ENCODE results near the gene RRAGD. TPM values are rescaled to one million over a fixed set of nuclear protein-coding genes. Genes with fewer than 3 reads are reported as not detected.

The RRAGD gene
- total and polyA plus RNA-seq, 4 donors: 3.2 to 17.8 (median 12.8) TPM

DNA sequence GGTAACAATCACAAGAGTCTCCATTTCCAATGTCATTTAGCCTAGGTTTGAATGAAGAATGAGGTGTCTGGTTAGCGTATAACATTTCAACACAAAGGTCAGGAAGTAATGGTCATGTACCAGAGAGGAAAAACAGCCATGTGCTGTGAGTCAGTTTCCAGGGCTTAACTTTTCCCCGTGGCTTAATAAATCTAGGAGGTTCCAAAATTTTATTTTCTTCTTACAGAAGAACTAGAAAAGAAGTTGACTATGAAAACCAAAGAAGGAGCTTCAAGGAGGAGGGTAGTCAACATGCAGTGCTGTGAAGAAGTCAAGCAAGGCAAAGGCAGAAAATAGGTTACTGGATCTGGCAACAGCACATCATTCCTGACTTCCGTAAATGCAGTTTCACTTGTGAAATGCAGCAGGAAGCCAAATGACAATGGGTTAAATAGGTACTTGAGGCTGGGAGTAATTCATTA, 88.5 kb downstream of the RRAGD start:
- WGBS, 2 donors: 57 to 58% methylated on average over 3 of the region's 3 CpGs
- H3K36me3 ChIP-seq (ENCODE audit: control insufficient read depth in 1 of 2, insufficient read depth in 2 of 2, low read length in 1 of 2): peaks cover 4 to 7% of the 10 kb centered on the region in 2 donors
- H3K9me3 ChIP-seq (ENCODE audit: control insufficient read depth, low read length): no peaks in the 10 kb centered on the region
- DNase-seq (no peak), ATAC-seq (ENCODE audit: low FRiP score) (no peak)
- H3K4me3 ChIP-seq (ENCODE audit: low read length in 2 of 2): no peak overlapping the region
- H3K4me1 ChIP-seq (ENCODE audit: control insufficient read depth in 1 of 2, insufficient read depth in 2 of 2, low read length in 2 of 2): no peaks in the 10 kb centered on the region
- no peaks in the 10 kb centered on the region for H3K27me3 ChIP-seq (ENCODE audit: control insufficient read depth in 1 of 2, insufficient read depth in 2 of 2, low read length in 1 of 2)
- intact Hi-C loops (cut with DNase I): no loop called here
- H3K27ac ChIP-seq (ENCODE audit: low read depth in 1 of 2, low read length in 2 of 2): no peak overlapping the region

DNA sequence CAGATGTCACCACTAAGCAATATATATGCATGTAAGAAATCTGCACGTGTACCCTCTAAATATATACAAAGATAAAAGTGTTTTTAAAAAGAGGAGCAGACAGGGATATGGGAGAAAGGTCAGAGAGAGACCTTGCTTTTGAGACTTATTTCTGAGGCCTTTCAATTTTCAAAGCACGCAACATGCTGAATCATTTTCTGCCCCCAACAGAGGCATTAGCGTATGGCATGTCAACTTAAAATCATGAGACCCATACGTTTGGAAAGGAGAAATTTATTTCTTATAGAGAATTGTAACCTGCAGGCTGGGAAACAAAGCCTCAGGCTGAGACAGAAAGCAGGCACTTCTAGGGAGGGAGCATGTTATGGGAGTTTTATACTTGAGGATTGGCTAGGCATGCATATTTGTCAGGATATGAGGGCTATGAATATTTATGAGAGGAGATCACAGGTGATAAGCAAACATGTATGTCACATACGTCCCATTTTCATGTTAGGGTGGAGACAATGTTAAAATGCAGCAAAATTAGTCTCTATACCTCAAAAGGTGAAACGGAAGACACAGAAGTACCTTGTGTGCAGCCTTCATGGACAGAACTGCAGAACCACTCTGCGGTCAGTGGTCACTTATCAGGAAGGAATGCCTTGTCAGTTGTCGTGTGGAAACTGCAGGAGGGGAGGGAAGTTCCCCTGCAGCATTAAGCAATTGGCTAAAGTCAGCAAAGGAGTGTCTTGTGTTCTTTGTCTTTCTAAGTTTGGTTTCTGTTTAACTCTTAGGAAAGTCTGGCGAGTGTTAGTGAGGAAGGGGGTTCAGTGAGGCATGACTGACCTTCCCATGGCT, 90.7 kb downstream of the RRAGD start:
- Histone ChIP-seq H3K27me3 (ENCODE audit: control insufficient read depth in 1 of 2, insufficient read depth in 2 of 2, low read length in 1 of 2) (no peaks in the 10 kb centered on the region), H3K9me3 (ENCODE audit: control insufficient read depth, low read length) (no peaks in the 10 kb centered on the region), H3K4me1 (ENCODE audit: control insufficient read depth in 1 of 2, insufficient read depth in 2 of 2, low read length in 2 of 2) (no peaks in the 10 kb centered on the region), H3K27ac (ENCODE audit: low read depth in 1 of 2, low read length in 2 of 2) (no peak overlapping the region), H3K36me3 (ENCODE audit: control insufficient read depth in 1 of 2, insufficient read depth in 2 of 2, low read length in 1 of 2) (peaks cover 2 to 4% of the 10 kb centered on the region in 2 donors), H3K4me3 (ENCODE audit: low read length in 2 of 2) (no peak overlapping the region)
- WGBS, 2 donors: 86 to 89% methylated on average over 9 of the region's 9 CpGs
- no peak for ATAC-seq (ENCODE audit: low FRiP score)
- no peak for DNase-seq
- intact Hi-C loops (cut with DNase I): no loop called here

DNA sequence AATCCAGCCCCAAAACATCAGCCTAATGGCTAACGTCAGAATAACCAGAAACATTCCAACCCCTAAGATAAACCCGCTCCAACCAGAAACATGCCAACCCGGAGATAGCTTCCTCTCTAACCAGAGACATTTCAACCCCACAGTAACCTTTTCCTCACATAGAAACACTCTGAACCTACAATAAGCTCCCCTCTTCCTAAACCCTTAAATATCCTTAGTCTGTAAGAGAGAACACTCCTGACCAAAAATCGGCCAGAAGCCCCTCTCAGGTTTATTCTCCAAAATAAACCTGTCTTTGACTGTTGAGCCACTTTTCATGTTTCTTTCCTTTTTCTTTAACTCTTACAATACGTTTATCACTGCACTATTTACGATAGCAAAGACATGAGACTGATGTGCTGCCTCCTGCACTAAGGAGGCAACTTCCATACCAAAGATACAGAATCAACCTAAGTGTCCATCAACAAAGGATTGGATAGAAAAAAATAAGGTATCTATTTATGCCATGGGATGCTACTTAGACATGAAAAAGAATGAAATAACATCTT, 92.0 kb downstream of the RRAGD start:
- ATAC-seq (ENCODE audit: low FRiP score): no peak
- intact Hi-C loops (cut with DNase I): no loop called here
- DNase-seq: no peak
- Histone ChIP-seq H3K9me3 (ENCODE audit: control insufficient read depth, low read length) (no peaks in the 10 kb centered on the region), H3K4me3 (ENCODE audit: low read length in 2 of 2) (no peak overlapping the region), H3K4me1 (ENCODE audit: control insufficient read depth in 1 of 2, insufficient read depth in 2 of 2, low read length in 2 of 2) (no peaks in the 10 kb centered on the region), H3K27me3 (ENCODE audit: control insufficient read depth in 1 of 2, insufficient read depth in 2 of 2, low read length in 1 of 2) (no peaks in the 10 kb centered on the region), H3K27ac (ENCODE audit: low read depth in 1 of 2, low read length in 2 of 2) (no peak overlapping the region), H3K36me3 (ENCODE audit: control insufficient read depth in 1 of 2, insufficient read depth in 2 of 2, low read length in 1 of 2) (peaks cover 2 to 4% of the 10 kb centered on the region in 2 donors)
- WGBS, 2 donors: 89 to 90% methylated on average over 6 of the region's 6 CpGs

DNA sequence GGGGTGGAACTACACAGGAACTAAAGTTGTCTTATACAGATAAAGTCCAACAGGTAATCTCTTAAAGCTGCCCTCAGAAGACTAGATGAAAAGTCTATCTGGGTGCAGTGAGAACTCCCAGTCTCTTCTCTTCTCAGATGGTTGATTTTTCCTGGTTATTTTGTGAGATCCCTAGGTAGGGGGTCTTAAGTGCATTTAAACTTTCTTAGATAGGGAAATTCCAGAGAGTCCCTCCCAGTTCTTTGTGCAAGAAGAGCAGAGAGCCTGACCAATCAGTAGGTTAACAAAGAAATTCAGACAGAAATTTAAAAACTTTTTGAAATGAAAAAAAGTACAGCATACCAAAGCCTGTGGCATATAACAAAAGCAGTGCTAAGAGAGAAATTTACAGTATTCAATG, 95.0 kb downstream of the RRAGD start:
- DNase-seq: no peak
- intact Hi-C loops (cut with DNase I): no loop called here

DNA sequence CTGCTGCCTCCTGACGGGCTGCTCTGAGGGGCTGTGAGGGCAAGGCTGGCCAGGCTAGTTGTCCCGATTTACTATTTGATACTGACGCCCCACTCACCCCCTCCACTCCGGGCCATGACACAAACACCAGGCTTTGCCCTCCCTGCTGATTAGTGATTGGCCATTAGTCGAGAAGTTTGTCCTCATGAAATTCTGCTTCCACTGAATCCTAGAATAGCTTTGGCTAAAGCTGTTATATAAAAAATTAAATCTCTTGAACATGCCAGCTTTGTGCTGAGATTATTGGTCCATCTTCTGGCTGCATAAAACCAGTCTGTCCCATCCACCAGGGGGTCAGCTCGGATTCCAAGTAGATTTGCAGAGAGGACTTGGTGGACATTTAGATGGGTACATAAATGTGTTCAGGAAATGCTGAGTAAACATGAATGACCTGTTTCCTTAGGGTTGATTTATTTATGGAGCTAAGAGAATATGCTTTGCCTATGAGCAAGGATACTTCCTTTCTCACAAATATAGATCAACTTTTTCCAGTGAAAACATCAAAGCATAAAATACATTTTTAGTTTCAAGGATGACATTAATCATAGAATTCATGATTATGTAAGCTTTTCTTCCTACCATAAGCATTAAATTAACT, 96.7 kb downstream of the RRAGD start, which contains the start of gene GABRR2:
GABRR2 (minus strand) TSS at position 51 of the 637 bp plus-strand sequence. CDS start 134 bp downstream, outside the sequence.
- Histone ChIP-seq H3K27ac (ENCODE audit: low read depth in 1 of 2, low read length in 2 of 2) (no peak within 1 kb of the TSS), H3K4me1 (ENCODE audit: control insufficient read depth in 1 of 2, insufficient read depth in 2 of 2, low read length in 2 of 2) (no peaks in the 10 kb centered on the region), H3K36me3 (ENCODE audit: control insufficient read depth in 1 of 2, insufficient read depth in 2 of 2, low read length in 1 of 2) (no peaks in the 10 kb centered on the region), H3K27me3 (ENCODE audit: control insufficient read depth in 1 of 2, insufficient read depth in 2 of 2, low read length in 1 of 2) (no peaks in the 10 kb centered on the region), H3K4me3 (ENCODE audit: low read length in 2 of 2) (no peak within 1 kb of the TSS), H3K9me3 (ENCODE audit: control insufficient read depth, low read length) (no peaks in the 10 kb centered on the region)
- intact Hi-C loops (cut with DNase I): no loop called here
- DNase-seq (no peak), ATAC-seq (ENCODE audit: low FRiP score) (no peak)
- WGBS, 2 donors: 90 to 92% methylated on average over 6 of the region's 6 CpGs

More for the DNA sequence above, 95.0 kb downstream of the RRAGD start:
- no peak overlapping the region for H3K4me3 ChIP-seq (ENCODE audit: low read length in 2 of 2)
- peaks cover 0 to 2% of the 10 kb centered on the region in 2 donors for H3K36me3 ChIP-seq (ENCODE audit: control insufficient read depth in 1 of 2, insufficient read depth in 2 of 2, low read length in 1 of 2)
- ATAC-seq (ENCODE audit: low FRiP score): no peak
- no peaks in the 10 kb centered on the region for H3K27me3 ChIP-seq (ENCODE audit: control insufficient read depth in 1 of 2, insufficient read depth in 2 of 2, low read length in 1 of 2)
- no peaks in the 10 kb centered on the region for H3K4me1 ChIP-seq (ENCODE audit: control insufficient read depth in 1 of 2, insufficient read depth in 2 of 2, low read length in 2 of 2)
- no peaks in the 10 kb centered on the region for H3K9me3 ChIP-seq (ENCODE audit: control insufficient read depth, low read length)
- H3K27ac ChIP-seq (ENCODE audit: low read depth in 1 of 2, low read length in 2 of 2): no peak overlapping the region

DNA sequence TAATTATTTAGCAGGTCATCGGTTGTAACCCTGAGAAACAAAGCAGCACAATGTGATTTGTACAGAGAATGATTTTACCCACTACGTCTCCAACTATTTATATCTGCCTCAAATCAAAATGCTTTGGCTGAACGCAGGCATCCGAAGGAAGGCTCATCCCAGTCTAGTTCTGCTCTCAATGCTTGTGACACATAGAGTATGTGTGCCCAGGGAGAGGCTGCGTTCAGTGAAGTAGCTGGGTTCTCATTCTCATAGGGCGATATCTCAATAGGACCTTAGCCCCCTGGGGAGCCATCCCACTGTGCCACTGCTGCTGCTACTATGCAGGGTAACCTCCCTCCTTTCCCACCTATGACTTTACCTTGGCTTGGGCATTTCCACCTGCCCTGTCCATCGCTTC, 97.4 kb downstream of the RRAGD start:
- DNase-seq (no peak), ATAC-seq (ENCODE audit: low FRiP score) (no peak)
- Histone ChIP-seq H3K9me3 (ENCODE audit: control insufficient read depth, low read length) (no peaks in the 10 kb centered on the region), H3K36me3 (ENCODE audit: control insufficient read depth in 1 of 2, insufficient read depth in 2 of 2, low read length in 1 of 2) (no peaks in the 10 kb centered on the region), H3K27me3 (ENCODE audit: control insufficient read depth in 1 of 2, insufficient read depth in 2 of 2, low read length in 1 of 2) (no peaks in the 10 kb centered on the region), H3K4me3 (ENCODE audit: low read length in 2 of 2) (no peak overlapping the region), H3K27ac (ENCODE audit: low read depth in 1 of 2, low read length in 2 of 2) (no peak overlapping the region), H3K4me1 (ENCODE audit: control insufficient read depth in 1 of 2, insufficient read depth in 2 of 2, low read length in 2 of 2) (no peaks in the 10 kb centered on the region)
- intact Hi-C loops (cut with DNase I): loop anchor here in 1 of 2 donors (5.0 kb wide), 1 partner anchor 38 kb away; the partner anchor contains the start of gene UBE2J1
- 91 to 92% methylated on average over 7 of the region's 7 CpGs for WGBS, 2 donors

Other genes with a start within 250 kb of the RRAGD start
- gene GABRR1, start 194.9 kb downstream of the RRAGD start, total RNA-seq: 1 to 10 TPM; 1.6 to 1.8 TPM
- under 1 TPM in 1 of 2 donors, not detected in 1; 0.79 TPM for gene GABRR1, start 194.9 kb downstream of the RRAGD start, polyA plus RNA-seq
- gene GABRR2, start 97.0 kb downstream of the RRAGD start, total RNA-seq: 1 to 10 TPM; 3.3 to 3.6 TPM
- gene GABRR2, start 97.0 kb downstream of the RRAGD start, polyA plus RNA-seq: under 1 TPM in 1 of 2 donors, not detected in 1; 0.82 TPM
- gene UBE2J1, start 59.6 kb downstream of the RRAGD start, total RNA-seq: 10 to 100 TPM; 34.1 to 38.7 TPM
- 10 to 100 TPM; 18.6 to 29.7 TPM for gene UBE2J1, start 59.6 kb downstream of the RRAGD start, polyA plus RNA-seq
- gene ANKRD6, start 20.9 kb upstream of the RRAGD start, total RNA-seq: 10 to 100 TPM; 38.3 to 45.9 TPM
- 10 to 100 TPM; 21.4 to 26.8 TPM for gene ANKRD6, start 20.9 kb upstream of the RRAGD start, polyA plus RNA-seq
- 10 to 100 TPM; 21.4 to 22.6 TPM for gene LYRM2, start 226.5 kb upstream of the RRAGD start, total RNA-seq
- 10 to 100 TPM; 16.8 to 33.7 TPM for gene LYRM2, start 226.5 kb upstream of the RRAGD start, polyA plus RNA-seq

Data from aorta (tissue), 5 donors.